Type B pancreatic cell (in vitro differentiated cells): ENCODE measurements around the gene KLRG1. TPM values are rescaled to one million over a fixed set of nuclear protein-coding genes. Genes with fewer than 3 reads are reported as not detected.

Experiments used
- DNase-seq: peaks from one replicate; pipeline ENCODE4 v3.0.0; 2021; ENCODE audit warnings: mixed read lengths; ENCODE audit not compliant: unreplicated experiment; ENCODE audit errors: extremely low spot score
- H3K27ac Mint-ChIP-seq: 2 replicates; pipeline ENCODE4 v1.8.0; 2021; ENCODE audit warnings: mild to moderate bottlenecking, mixed read lengths
- H3K27me3 Mint-ChIP-seq: 2 replicates; pipeline ENCODE4 v1.8.0; 2021; ENCODE audit warnings: mixed read lengths
- H3K36me3 Mint-ChIP-seq: 2 replicates; pipeline ENCODE4 v1.8.0; 2021; ENCODE audit warnings: mixed read lengths
- H3K4me1 Mint-ChIP-seq: one replicate; pipeline ENCODE4 v1.8.0; 2021; ENCODE audit warnings: mixed read lengths; ENCODE audit not compliant: unreplicated experiment
- H3K4me3 Mint-ChIP-seq: 2 replicates; pipeline ENCODE4 v1.8.0; 2021; ENCODE audit warnings: mild to moderate bottlenecking, mixed read lengths
- H3K9me3 Mint-ChIP-seq: 2 replicates; pipeline ENCODE4 v1.8.0; 2021; ENCODE audit warnings: mixed read lengths
- CTCF ChIP-seq: fragments of 200-600 bp; sonication (generic); conservative IDR thresholded peaks from 2 replicates; pipeline ENCODE4 v1.5.0; 2021; ENCODE audit warnings: antibody characterized with exemption, mild to moderate bottlenecking
- total RNA-seq: library from RNA; stranded (reverse); gene quantifications from 2 replicates; pipeline ENCODE4 v1.2.1, GENCODE V29; 2021; ENCODE audit warnings: low replicate concordance

KLRG1 gene
- total RNA-seq, 1 donor from 2014 or later = 4.4 TPM

DNA sequence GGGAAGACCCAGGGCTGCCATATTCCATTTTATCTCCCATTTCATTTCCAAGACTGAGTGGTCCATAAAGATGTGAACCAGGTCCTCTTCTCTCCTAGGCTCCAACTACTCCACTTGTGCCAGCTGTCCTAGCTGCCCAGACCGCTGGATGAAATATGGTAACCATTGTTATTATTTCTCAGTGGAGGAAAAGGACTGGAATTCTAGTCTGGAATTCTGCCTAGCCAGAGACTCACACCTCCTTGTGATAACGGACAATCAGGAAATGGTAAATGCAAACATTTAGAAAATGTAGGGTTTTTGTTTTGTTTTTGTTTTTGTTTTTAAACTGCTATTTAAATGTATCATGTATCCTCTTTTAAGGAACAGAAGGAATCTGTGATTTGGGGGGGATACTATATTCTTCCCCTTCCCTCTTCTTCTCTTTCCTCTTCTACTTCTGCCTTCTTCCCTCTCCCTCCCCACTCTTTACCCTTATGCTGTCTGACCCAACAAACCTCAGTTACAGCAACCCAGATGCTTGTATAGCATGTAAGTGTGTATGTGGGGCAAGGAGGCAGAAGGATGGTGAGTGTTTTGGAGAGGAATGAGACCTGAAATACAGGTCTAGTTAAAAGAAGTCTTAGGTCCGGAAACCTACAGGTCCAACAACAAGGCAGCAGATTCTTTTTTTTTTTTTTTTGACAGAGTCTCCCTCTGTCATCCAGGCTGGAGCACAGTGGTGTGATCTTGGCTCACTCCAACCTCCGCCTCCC, 5.9 kb downstream of the KLRG1 start:
- H3K4me3 Mint-ChIP-seq = no peak overlapping the region
- no peaks in the 10 kb centered on the region for H3K9me3 Mint-ChIP-seq
- H3K27ac Mint-ChIP-seq = no peak overlapping the region
- no peak for TF ChIP-seq CTCF
- no peaks in the 10 kb centered on the region for H3K4me1 Mint-ChIP-seq
- no peaks in the 10 kb centered on the region for H3K27me3 Mint-ChIP-seq
- no peak for DNase-seq
- H3K36me3 Mint-ChIP-seq = no peaks in the 10 kb centered on the region

GRCh38 chr12:8996682-8997405, 7.5 kb downstream of the KLRG1 start:
- H3K36me3 Mint-ChIP-seq = no peaks in the 10 kb centered on the region
- H3K27ac Mint-ChIP-seq = no peak overlapping the region
- no peak overlapping the region for H3K4me3 Mint-ChIP-seq
- H3K9me3 Mint-ChIP-seq = no peaks in the 10 kb centered on the region
- DNase-seq = no peak
- no peaks in the 10 kb centered on the region for H3K27me3 Mint-ChIP-seq
- TF ChIP-seq CTCF = no peak
- H3K4me1 Mint-ChIP-seq = no peaks in the 10 kb centered on the region

DNA sequence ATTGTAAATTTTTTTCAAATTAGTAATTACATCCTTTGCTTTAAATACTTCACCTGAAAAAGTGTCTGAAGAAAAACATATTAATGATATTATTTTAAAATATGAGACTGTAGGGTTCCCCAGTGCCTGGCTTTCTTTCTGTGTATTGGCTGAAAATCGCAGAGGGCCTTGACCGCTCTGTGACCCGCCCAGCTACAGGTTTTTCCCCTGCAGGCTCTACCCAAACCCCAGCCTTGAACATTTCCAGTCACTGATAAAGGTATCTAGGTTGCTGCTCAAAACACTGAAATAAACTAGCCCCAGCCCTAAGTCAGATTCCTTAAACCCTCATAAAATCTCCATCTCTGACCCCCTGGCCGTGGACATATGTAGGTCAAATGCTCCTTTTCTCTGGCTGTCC, 11.9 kb downstream of the KLRG1 start:
- TF ChIP-seq CTCF = no peak
- Mint-ChIP-seq H3K9me3 (no peaks in the 10 kb centered on the region), H3K27me3 (no peaks in the 10 kb centered on the region), H3K36me3 (no peaks in the 10 kb centered on the region), H3K4me3 (no peak overlapping the region), H3K4me1 (no peaks in the 10 kb centered on the region), H3K27ac (no peak overlapping the region)
- no peak for DNase-seq

DNA sequence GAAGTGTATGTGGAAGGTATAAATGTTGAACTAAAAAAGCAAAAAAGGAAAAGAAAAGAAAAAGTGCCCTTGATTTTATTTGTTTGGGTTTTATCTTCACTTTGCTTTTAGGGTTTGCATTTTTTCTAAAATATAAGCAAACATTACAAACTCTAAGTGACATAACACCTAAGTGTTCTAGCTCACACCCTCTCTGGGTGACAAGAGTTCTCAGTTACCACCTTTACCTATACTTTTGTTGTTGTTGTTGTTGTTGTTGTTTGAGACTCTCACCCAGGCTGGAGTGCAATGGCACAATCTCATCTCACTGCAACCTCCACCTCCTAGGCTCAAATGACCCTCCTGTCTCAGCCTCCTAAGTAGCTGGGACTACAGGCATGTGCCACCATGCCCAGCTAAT, 13.0 kb downstream of the KLRG1 start:
- Mint-ChIP-seq H3K27me3 (no peaks in the 10 kb centered on the region), H3K4me3 (no peak overlapping the region), H3K4me1 (no peaks in the 10 kb centered on the region), H3K36me3 (no peaks in the 10 kb centered on the region), H3K9me3 (no peaks in the 10 kb centered on the region), H3K27ac (no peak overlapping the region)
- DNase-seq = no peak
- TF ChIP-seq CTCF = no peak

DNA sequence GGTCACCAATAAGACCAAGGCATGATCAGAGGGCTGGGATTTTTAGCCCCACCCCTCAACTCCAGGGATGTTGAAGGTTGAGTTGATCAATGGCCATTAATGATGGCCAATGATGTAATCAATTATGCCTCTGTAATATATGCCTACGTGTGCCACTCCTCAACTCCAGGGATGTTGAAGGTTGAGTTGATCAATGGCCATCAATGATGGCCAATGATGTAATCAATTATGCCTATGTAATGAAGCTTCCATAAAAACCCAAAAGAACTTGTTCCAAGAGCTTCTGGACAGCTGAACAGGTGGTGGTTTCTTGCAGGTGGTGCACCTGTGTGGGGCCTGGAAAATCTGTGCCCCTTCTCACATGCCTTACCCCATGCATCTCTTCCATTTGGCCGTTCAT, 33.2 kb downstream of the KLRG1 start:
- Mint-ChIP-seq H3K4me1 (no peaks in the 10 kb centered on the region), H3K27ac (no peak overlapping the region), H3K27me3 (no peaks in the 10 kb centered on the region), H3K4me3 (no peak overlapping the region), H3K9me3 (no peaks in the 10 kb centered on the region), H3K36me3 (peaks cover 4% of the 10 kb centered on the region)
- no peak for DNase-seq
- no peak for TF ChIP-seq CTCF
